GM23248 (cell line): ENCODE measurements around the gene CAMKMT.

ENCODE experiments used
- EZH2 ChIP-seq: fragments of 200-600 bp; sonication (generic); IDR thresholded peaks from 2 replicates; pipeline ENCODE4 v1.6.1; 2018; ENCODE audit warnings: antibody characterized with exemption, mild to moderate bottlenecking; ENCODE audit not compliant: insufficient read depth, poor library complexity, severe bottlenecking
- EZH2phosphoT487 ChIP-seq: fragments of 200-600 bp; sonication (generic); IDR thresholded peaks from 2 replicates; pipeline ENCODE4 v1.6.1; 2018; ENCODE audit warnings: antibody characterized with exemption, moderate library complexity, mild to moderate bottlenecking, low read depth; ENCODE audit not compliant: insufficient read depth

DNA sequence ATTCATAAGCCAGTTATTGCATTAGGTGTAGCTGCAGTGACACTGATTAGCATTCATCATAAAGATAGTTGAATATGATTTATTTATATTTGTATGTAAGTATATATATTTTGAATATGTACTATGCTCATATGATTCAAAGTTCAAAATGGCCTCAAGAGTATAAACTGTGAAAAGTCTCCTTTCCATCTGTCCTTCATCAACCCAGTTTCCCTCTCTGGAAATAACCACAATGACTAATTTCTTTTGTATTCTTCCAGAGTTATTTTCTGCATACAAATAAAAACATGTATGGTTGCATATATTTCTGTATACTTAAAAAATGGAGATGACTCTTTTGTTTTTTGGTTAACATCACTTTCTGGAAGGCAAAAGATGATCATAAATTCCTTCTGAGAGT is 95.2 kb downstream of the CAMKMT start:
- TF ChIP-seq EZH2 (no peak), EZH2phosphoT487 (no peak)
